Right cardiac atrium (tissue), 5 donors: ENCODE data around the gene WNK4. TPM values are rescaled to one million over a fixed set of nuclear protein-coding genes. Genes with fewer than 3 reads are reported as not detected.

Experiments
- ATAC-seq, 2 donors: fragments of 200-7000 bp; cut with Tn5 transposase; one replicate each; pipeline versions ENCODE4 v1.8.0 to v1.9.1; 2020; ENCODE audit warnings: moderate library complexity in 2 of 2, mild to moderate bottlenecking in 1 of 2
- DNase-seq, 3 donors: peaks; one replicate each; pipeline ENCODE4 v3.0.0-alpha.2; 2020
- H3K27ac ChIP-seq: one replicate; pipeline ENCODE4 v1.5.1; 2013; ENCODE audit warnings: mild to moderate bottlenecking, low read length, control low read depth, moderate library complexity
- H3K27me3 ChIP-seq: one replicate; pipeline ENCODE4 v1.6.1; 2013; ENCODE audit not compliant: control insufficient read depth, insufficient read depth
- H3K4me1 ChIP-seq: one replicate; pipeline ENCODE4 v1.6.1; 2013; ENCODE audit warnings: low read length; ENCODE audit not compliant: control insufficient read depth, insufficient read depth
- H3K4me3 ChIP-seq: one replicate; pipeline ENCODE4 v1.5.1; 2013; ENCODE audit warnings: low read length, control low read depth
- H3K9me3 ChIP-seq: one replicate; pipeline ENCODE4 v1.6.1; 2013; ENCODE audit warnings: low read length; ENCODE audit not compliant: control insufficient read depth
- WGBS: extraction: QIAGEN DNeasy Blood & Tissue Kit; methylation state at CpG from one replicate; pipeline ENCODE4 v1.1.7; 2013; 5-methylcytosine and 5-hydroxymethylcytosine counted together
- intact Hi-C, 4 donors: fragments of 100-400 bp; cut with DNase I; formaldehyde crosslinking; loops; one replicate each; pipeline versions ENCODE4 v1.11.0 to v1.14.0; 2022 to 2023
- microRNA-seq, 2 donors: library from miRNA; unstranded; fragments of <30 nt; microRNA quantifications; one replicate each; pipeline ENCODE4 v1.2.0, GENCODE V29; 2020 to 2021
- polyA plus RNA-seq: library from polyadenylated mRNA; stranded (reverse); fragments of 200-250 nt; gene quantifications from one replicate; pipeline ENCODE4 v1.2.3, GENCODE V29; 2013
- total RNA-seq, 4 donors: library from RNA; stranded (reverse); fragmentation: NEBNext Ultra II Directional; extraction: Animal tissue kit (Norgen Biotek cat#: 25700); gene quantifications; one replicate each; pipeline ENCODE4 v1.2.1, GENCODE V29; 2021
- donor health status: healthy with polysubstance abuse.
- donor health status: DM: no; HTN: yes; CAD: no.
- donor health status: DM: no; HTN: no; CAD: no.
- donor health status: DM: no; HTN: yes; CAD: no; lungs with severe emphysema.
- donor health status: DM: yes; HTN: yes; CAD: no.

Gene WNK4
- total and polyA plus RNA-seq, 5 donors, result 0.05 TPM; not detected in 4

GRCh38 chr17:42844761-42845555 lies 64.5 kb downstream of the WNK4 start:
- no peak for DNase-seq
- intact Hi-C loops, result loop anchor here in 2 of 4 donors (2.0 to 5.0 kb wide), 2 partner anchors 84 to 92 kb away; no protein-coding TSS in a partner anchor

GRCh38 chr17:42845556-42845917 lies 65.1 kb downstream of the WNK4 start:
- DNase-seq, result no peak
- Histone ChIP-seq H3K27me3 (no peaks in the 10 kb centered on the region), H3K4me3 (no peak overlapping the region), H3K4me1 (peaks cover 2% of the 10 kb centered on the region), H3K9me3 (no peaks in the 10 kb centered on the region), H3K27ac (no peak overlapping the region)
- intact Hi-C loops, result loop anchor here in 1 of 4 donors (2.0 kb wide), 1 partner anchor 83 kb away; no protein-coding TSS in a partner anchor
- no peak for ATAC-seq
- WGBS, result 90% methylated on average over 12 of the region's 12 CpGs

More at GRCh38 chr17:42844761-42845555, 64.5 kb downstream of the WNK4 start:
- WGBS, result 87% methylated on average over 24 of the region's 24 CpGs
- H3K27ac ChIP-seq, result no peak overlapping the region
- H3K27me3 ChIP-seq, result no peaks in the 10 kb centered on the region
- no peak overlapping the region for H3K4me3 ChIP-seq
- peak in 1 of 2 donors; percentile 11 for ATAC-seq
- H3K9me3 ChIP-seq, result no peaks in the 10 kb centered on the region
- H3K4me1 ChIP-seq, result no peaks in the 10 kb centered on the region

GRCh38 chr17:42845918-42846593 lies 65.6 kb downstream of the WNK4 start:
- WGBS, result 72% methylated on average over 7 of the region's 7 CpGs
- intact Hi-C loops, result loop anchor here in 1 of 4 donors (2.0 kb wide), 1 partner anchor 83 kb away; no protein-coding TSS in a partner anchor
- ATAC-seq, result peak; percentile 7 to 14

More at GRCh38 chr17:42845918-42846593, 65.6 kb downstream of the WNK4 start:
- Histone ChIP-seq H3K4me1 (peaks cover 2% of the 10 kb centered on the region), H3K4me3 (no peak overlapping the region), H3K27me3 (no peaks in the 10 kb centered on the region), H3K9me3 (no peaks in the 10 kb centered on the region), H3K27ac (peak overlapping the region; percentile 48)
- no peak for DNase-seq

Small RNA genes within 50 kb of the gene (microRNA-seq; reads per million reads assigned to microRNA genes)
- gene MIR6781, result 0 to 0.54 reads per million in 2 donors

Other genes starting within 250 kb of the WNK4 start
- 10 to 100 TPM; 11.3 to 18.8 (median 15.0) TPM for gene NAGLU, start 244.4 kb upstream of the WNK4 start, total RNA-seq
- 13.7 TPM for gene NAGLU, start 244.4 kb upstream of the WNK4 start, polyA plus RNA-seq
- 1 to 10 TPM; 1.2 to 1.6 (median 1.4) TPM for gene HSD17B1, start 227.7 kb upstream of the WNK4 start, total RNA-seq
- 2.5 TPM for gene HSD17B1, start 227.7 kb upstream of the WNK4 start, polyA plus RNA-seq
- gene COASY, start 218.5 kb upstream of the WNK4 start, total RNA-seq, result 10 to 100 TPM; 32.4 to 45.5 (median 40.0) TPM
- gene COASY, start 218.5 kb upstream of the WNK4 start, polyA plus RNA-seq, result 30.2 TPM
- gene MLX, start 213.5 kb upstream of the WNK4 start, total RNA-seq, result 10 to 100 TPM; 46.9 to 63.8 (median 54.2) TPM
- 65.0 TPM for gene MLX, start 213.5 kb upstream of the WNK4 start, polyA plus RNA-seq
- gene PSMC3IP, start 202.9 kb upstream of the WNK4 start, total RNA-seq, result 1 to 10 TPM; 1.4 to 3.3 (median 2.5) TPM
- 2.2 TPM for gene PSMC3IP, start 202.9 kb upstream of the WNK4 start, polyA plus RNA-seq
- gene RETREG3, start 171.2 kb upstream of the WNK4 start, total RNA-seq, result 10 to 100 TPM; 23.9 to 27.0 (median 25.5) TPM
- 13.0 TPM for gene RETREG3, start 171.2 kb upstream of the WNK4 start, polyA plus RNA-seq
- 10 to 100 TPM; 34.3 to 60.7 (median 46.0) TPM for gene TUBG1, start 170.9 kb upstream of the WNK4 start, total RNA-seq
- gene TUBG1, start 170.9 kb upstream of the WNK4 start, polyA plus RNA-seq, result 48.9 TPM
- 10 to 100 TPM; 11.6 to 21.3 (median 18.4) TPM for gene TUBG2, start 121.3 kb upstream of the WNK4 start, total RNA-seq
- 19.8 TPM for gene TUBG2, start 121.3 kb upstream of the WNK4 start, polyA plus RNA-seq
- gene PLEKHH3, start 103.6 kb upstream of the WNK4 start, total RNA-seq, result 10 to 100 TPM; 14.4 to 30.8 (median 23.9) TPM
- 23.0 TPM for gene PLEKHH3, start 103.6 kb upstream of the WNK4 start, polyA plus RNA-seq
- gene CCR10, start 98.8 kb upstream of the WNK4 start, total RNA-seq, result 1 to 10 TPM; 1.8 to 2.9 (median 2.5) TPM
- gene CCR10, start 98.8 kb upstream of the WNK4 start, polyA plus RNA-seq, result 2.6 TPM
- 1 to 10 TPM; 4.6 to 9.9 (median 7.1) TPM for gene CNTNAP1, start 98.1 kb upstream of the WNK4 start, total RNA-seq
- gene CNTNAP1, start 98.1 kb upstream of the WNK4 start, polyA plus RNA-seq, result 4.6 TPM
- 10 to 100 TPM; 32.4 to 53.2 (median 43.6) TPM for gene EZH1, start 35.6 kb upstream of the WNK4 start, total RNA-seq
- gene EZH1, start 35.6 kb upstream of the WNK4 start, polyA plus RNA-seq, result 22.5 TPM
- 10 to 100 TPM; 29.2 to 45.9 (median 40.9) TPM for gene RAMP2, start 19.4 kb upstream of the WNK4 start, total RNA-seq
- gene RAMP2, start 19.4 kb upstream of the WNK4 start, polyA plus RNA-seq, result 73.5 TPM
- gene VPS25, start 7.2 kb upstream of the WNK4 start, total RNA-seq, result 10 to 100 TPM; 32.0 to 37.7 (median 33.0) TPM
- gene VPS25, start 7.2 kb upstream of the WNK4 start, polyA plus RNA-seq, result 42.7 TPM
- gene COA3, start 18.1 kb downstream of the WNK4 start, total RNA-seq, result 10 to 100 TPM; 64.4 to 74.4 (median 70.7) TPM
- 142 TPM for gene COA3, start 18.1 kb downstream of the WNK4 start, polyA plus RNA-seq
- under 1 TPM in 2 of 4 donors, not detected in 2; 0.20 to 0.53 TPM for gene CNTD1, start 18.3 kb downstream of the WNK4 start, total RNA-seq
- 0.59 TPM for gene CNTD1, start 18.3 kb downstream of the WNK4 start, polyA plus RNA-seq
- gene BECN1, start 43.7 kb downstream of the WNK4 start, total RNA-seq, result 10 to 100 TPM; 69.6 to 88.1 (median 71.8) TPM
- 54.3 TPM for gene BECN1, start 43.7 kb downstream of the WNK4 start, polyA plus RNA-seq
- 10 to 100 TPM; 61.0 to 82.0 (median 70.1) TPM for gene PSME3, start 52.8 kb downstream of the WNK4 start, total RNA-seq
- gene PSME3, start 52.8 kb downstream of the WNK4 start, polyA plus RNA-seq, result 57.6 TPM
- gene AOC2, start 64.0 kb downstream of the WNK4 start, total RNA-seq, result under 1 TPM; 0.37 to 0.67 (median 0.51) TPM
- gene AOC2, start 64.0 kb downstream of the WNK4 start, polyA plus RNA-seq, result 0.52 TPM
- 10 to 100 TPM; 11.5 to 29.9 (median 24.9) TPM for gene AOC3, start 70.6 kb downstream of the WNK4 start, total RNA-seq
- gene AOC3, start 70.6 kb downstream of the WNK4 start, polyA plus RNA-seq, result 29.1 TPM
- gene G6PC1, start 120.2 kb downstream of the WNK4 start, total RNA-seq, result not detected
- not detected for gene G6PC1, start 120.2 kb downstream of the WNK4 start, polyA plus RNA-seq
- gene AARSD1, start 183.8 kb downstream of the WNK4 start, total RNA-seq, result 10 to 100 TPM; 26.0 to 35.7 (median 30.6) TPM
- 41.6 TPM for gene AARSD1, start 183.8 kb downstream of the WNK4 start, polyA plus RNA-seq
- 10 to 100 TPM; 31.3 to 44.4 (median 34.5) TPM for gene PTGES3L, start 199.5 kb downstream of the WNK4 start, total RNA-seq
- gene PTGES3L, start 199.5 kb downstream of the WNK4 start, polyA plus RNA-seq, result 60.3 TPM
- 10 to 100 TPM in 3 of 4 donors, 1 to 10 TPM in 1; 9.8 to 14.4 (median 10.7) TPM for gene RUNDC1, start 200.0 kb downstream of the WNK4 start, total RNA-seq
- gene RUNDC1, start 200.0 kb downstream of the WNK4 start, polyA plus RNA-seq, result 6.7 TPM
- gene RPL27, start 217.8 kb downstream of the WNK4 start, total RNA-seq, result 100 to 1,000 TPM; 651 to 877 (median 735) TPM
- 2,068 TPM for gene RPL27, start 217.8 kb downstream of the WNK4 start, polyA plus RNA-seq
- 10 to 100 TPM; 15.1 to 20.3 (median 19.5) TPM for gene IFI35, start 226.2 kb downstream of the WNK4 start, total RNA-seq
- 19.1 TPM for gene IFI35, start 226.2 kb downstream of the WNK4 start, polyA plus RNA-seq
- gene VAT1, start 241.8 kb downstream of the WNK4 start, total RNA-seq, result 100 to 1,000 TPM in 1 of 4 donors, 10 to 100 TPM in 3; 85.9 to 107 (median 93.7) TPM
- 71.6 TPM for gene VAT1, start 241.8 kb downstream of the WNK4 start, polyA plus RNA-seq
- gene RND2, start 244.6 kb downstream of the WNK4 start, total RNA-seq, result 1 to 10 TPM; 2.9 to 5.3 (median 4.2) TPM
- 3.2 TPM for gene RND2, start 244.6 kb downstream of the WNK4 start, polyA plus RNA-seq